Measurements from ENCODE around the gene TRIM43.
"Not testable (repeated sequence)": the region's sequence is repeated elsewhere in the genome, so short reads cannot be mapped to it uniquely, and the experiment has no call there.

Gene TRIM43

DNA sequence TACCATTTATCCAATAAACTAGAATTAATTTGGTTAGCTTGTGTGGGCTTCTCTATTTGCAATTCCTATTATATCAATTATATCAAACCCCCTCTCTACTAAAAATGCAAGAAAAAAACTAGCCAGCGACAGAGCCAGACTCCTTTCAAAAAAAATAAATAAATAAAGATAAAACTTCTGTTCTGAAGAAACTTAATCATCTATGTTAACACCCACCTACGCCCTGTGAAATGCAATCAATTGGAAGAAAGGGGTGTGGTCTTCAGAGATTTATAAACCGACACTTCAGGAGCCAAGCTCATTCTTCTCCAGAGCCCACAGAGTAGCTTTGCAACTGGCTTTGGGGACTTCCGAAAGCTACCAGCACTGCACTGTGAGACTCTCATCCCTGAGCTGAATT lies at the start of gene TRIM43:
TSS of gene TRIM43 (plus strand) at position 301 of the 400 bp plus-strand sequence. CDS start 2,023 bp downstream, outside the sequence.
- DNase-seq, result not testable (repeated sequence)

DNA sequence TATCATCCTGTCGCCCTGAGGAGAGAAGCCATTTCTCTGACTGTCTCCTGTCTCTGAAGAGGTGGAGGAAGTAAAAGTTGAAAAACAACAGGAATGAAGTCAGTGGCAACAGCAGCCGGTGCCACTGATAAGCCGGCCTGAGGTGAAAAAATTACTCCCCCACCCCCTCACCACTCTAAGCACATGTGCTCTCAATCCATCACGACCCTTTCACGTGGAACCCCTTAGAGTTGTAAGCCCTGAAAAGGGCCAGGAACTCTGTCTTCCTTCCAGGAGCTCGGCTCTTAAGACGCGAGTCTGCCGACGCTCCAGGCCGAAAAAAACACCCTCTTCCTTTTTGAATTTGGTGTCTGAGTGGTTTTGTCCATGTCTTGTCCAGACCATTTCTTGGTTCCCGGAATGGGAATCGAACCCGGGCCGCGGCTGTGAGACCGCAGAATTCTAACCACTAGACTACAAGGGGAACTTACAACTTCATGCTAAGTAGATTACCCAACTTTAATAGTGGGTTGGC lies 40.7 kb upstream of the TRIM43 start:
- no peak for DNase-seq

DNA sequence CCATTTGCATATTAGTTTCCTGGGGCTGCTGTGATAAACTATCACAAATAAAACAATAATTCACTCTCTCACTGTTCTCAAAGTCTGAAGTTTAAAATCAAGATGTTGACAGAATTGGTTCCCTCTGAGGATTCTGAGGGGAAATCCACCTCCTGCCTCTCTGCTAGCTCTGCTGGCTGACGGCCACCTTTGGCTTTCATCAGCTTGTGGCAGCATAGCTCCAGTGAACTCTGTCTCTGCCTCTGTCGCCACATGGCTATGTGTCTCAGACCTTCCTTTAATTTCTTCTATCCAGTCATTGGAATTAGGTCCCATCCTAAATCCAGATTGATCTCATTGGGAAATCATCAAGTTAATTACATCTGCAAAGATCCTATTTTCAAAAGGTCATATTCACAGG lies 38.9 kb upstream of the TRIM43 start:
- DNase-seq, result no peak

DNA sequence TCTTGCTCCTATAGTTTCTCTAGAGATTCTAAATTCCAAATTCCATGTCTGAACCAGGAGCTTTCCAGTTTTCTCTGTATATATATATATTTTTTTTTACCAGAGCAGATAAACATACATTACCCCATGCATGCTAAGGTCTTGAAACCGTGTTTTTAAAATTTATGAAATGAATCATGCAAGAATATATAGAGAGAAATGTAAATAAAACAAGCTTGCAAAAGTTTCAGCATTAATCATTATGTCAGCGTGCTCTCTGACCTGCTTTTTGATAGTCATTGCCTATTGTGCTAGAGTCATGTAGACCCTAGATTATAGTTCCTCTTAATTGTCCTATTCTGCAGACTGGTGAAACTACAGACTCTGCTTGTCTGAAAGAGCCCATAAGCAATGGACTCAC lies 22.6 kb upstream of the TRIM43 start:
- no peak for DNase-seq

DNA sequence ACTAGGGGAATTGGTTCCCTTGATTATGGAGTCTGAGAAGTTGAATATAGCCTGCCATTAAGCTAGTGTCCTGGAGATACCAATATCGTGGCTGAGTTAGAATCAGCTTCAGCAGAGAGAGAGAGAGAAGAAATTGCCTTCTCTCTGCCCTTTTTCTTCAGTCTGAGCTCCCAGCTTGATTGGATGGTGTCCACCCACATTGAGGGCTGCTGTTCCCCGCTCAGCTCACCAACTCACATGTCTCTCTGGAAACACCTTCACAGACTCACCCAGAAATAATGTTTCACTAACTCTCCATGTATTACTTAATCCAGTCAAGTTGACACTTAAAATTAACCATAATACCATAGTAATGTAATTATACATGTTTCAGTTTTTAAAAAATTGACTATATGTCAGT lies 17.9 kb upstream of the TRIM43 start:
- no peak for DNase-seq

DNA sequence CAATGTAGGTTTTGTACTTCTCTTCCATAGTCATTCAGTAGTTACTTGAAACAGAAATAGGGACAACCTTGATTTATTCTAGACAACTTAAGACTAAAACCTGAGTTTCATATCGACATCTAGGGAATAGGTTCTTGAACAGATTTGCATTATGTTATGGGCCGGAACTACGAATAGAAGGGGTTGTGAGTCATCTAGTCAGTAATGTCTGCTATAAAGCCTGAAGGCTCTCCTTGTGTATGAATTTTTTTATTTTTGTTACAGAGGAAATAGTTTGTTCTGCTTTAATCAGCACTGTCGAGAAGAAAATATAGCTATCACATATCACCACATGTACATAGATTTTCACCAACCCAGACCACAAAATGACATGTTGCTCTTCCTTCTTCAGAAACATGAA lies 17.3 kb upstream of the TRIM43 start:
- DNase-seq, result no peak

DNA sequence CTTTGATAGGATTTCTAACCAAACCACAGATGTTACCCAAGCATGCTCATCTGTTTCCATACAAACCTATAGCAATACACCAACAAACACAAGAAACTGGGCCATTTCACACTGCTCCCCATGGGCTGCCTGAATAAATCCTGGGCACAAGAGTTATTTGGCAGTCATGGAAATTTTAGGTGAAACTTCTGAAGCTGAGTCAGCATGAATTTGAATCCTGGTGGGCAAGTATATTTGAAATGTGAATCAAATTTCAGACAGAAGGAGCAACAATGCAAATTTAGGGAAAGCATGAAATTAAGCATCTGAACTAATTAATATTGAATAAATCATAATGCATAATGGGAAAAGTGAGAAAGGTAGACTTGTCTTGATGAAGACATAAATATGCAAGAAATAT lies 15.9 kb upstream of the TRIM43 start:
- DNase-seq, result no peak

DNA sequence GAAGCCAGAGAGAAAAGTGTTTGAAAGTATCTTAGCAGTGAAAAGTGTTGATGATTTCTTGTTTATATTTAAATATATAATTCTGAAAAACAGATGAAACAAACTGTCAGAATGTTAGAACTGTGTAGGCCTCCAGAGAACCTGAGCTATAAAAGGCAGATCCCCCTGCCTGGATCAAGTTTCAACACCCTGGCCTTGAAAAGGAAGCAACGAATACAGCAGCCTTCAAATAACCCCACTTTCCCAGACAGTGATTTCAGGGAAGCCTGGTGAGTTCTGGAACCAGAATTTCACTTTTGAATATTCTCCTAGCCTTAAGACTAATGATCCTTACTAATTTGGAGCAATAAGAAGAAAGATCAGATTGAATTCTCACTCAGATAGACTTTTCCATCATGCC lies 13.3 kb upstream of the TRIM43 start:
- no peak for DNase-seq

DNA sequence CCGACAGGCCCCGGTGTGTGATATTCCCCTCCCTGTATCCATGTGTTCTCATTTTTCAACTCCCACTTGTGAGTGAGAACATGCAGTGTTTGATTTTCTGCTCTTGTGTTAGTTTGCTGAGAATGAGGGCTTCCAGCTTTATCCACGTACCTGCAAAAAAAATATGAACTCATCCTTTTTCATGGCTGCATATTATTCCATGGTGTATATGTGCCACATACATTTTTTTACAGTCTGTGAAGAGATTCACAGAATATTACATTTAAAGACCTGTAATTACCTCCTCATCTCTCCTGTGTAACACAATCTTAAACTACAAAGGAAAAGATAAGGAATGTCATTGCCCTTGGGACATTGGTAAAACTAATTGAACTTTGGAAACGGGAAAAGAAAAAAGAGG lies 8.3 kb upstream of the TRIM43 start:
- DNase-seq, result not testable (repeated sequence)

DNA sequence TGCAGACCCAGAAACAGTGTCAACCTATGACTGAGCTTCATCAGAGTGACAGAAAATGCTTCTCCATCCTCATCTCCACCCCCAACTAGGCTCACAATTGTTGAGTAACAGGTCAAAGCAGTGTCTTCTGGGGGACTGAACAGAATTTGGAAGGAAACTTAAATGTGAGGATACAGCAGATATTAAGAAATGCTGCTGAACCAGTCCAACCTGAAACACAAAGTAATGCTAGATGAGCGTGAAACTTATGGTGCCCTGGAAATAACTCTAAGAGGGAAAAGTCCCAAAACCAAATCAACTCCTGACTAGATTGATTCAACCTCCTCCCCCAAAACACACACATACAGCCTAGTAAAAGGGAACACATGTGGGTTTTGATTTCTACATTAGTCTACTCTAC lies 7.5 kb upstream of the TRIM43 start:
- not testable (repeated sequence) for DNase-seq

DNA sequence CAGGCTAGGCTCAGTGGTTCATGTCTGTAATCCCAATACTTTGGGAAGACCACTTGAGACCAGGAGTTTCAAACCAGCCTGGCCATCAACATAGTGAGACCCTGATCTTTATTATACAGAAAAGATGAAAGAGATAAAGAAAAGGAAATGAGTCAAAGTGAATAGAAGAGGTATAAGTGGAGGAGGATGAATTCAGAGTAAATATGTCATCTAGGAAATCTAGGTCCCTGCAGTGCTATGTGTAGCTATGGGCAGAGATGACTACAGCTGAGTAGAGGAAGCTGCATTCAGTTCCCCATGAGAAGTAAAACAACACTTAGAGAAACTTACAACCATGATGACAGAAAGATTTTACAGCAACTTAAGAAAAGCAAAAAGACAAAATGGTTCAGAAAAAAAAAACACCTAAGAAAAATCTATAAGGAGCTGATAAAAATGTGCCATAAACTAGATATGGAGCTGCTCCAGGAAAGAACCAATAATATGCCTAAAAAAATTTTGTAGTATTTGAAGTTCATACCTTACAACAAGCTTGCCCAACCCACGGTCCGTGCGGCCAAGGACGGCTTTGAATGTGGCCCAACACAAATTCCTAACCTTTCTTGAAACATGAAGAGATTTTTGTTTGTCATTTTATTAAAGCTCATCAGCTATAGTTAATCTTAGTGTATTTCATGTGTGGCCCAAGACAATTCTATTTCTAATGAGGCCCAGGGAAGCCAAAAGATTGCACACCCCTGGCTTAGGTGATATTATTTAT lies 1.8 kb upstream of the TRIM43 start:
- DNase-seq, result not testable (repeated sequence)

DNA sequence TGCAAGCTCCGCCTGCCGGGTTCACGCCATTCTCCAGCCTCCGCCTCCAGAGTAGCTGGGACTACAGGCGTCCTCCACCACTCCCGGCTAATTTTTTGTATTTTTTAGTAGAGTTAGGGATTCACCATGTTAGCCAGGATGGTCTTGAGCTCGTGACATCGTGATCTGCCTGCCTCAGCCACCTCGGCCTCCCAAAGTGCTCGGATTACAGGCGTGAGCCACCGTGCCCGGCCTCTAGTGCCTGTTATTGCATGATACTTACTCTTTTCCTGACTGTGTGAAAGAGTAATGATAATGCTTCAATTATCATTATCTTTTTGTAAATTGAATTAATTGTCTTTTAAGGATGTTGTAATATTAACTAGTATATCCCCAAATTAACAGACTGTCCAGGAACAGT lies 1.2 kb downstream of the TRIM43 start:
- DNase-seq, result not testable (repeated sequence)

DNA sequence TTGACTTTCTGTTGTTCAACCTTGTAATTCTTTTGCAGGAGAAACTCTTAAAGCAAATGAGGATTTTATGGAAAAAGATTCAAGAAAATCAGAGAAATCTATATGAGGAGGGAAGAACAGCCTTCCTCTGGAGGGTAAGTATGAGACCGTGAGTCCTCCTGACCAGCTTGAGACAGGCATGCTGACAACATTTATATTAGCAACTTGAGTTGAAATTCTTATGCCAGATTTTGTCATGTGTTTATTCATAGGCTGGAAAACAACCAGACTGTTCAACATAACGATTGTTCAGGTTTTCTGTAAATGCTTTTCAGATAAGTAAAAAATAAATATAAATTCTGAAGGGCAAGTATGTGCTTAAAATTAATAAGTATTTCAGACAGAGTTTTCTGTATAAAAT lies 3.2 kb downstream of the TRIM43 start:
- not testable (repeated sequence) for DNase-seq

DNA sequence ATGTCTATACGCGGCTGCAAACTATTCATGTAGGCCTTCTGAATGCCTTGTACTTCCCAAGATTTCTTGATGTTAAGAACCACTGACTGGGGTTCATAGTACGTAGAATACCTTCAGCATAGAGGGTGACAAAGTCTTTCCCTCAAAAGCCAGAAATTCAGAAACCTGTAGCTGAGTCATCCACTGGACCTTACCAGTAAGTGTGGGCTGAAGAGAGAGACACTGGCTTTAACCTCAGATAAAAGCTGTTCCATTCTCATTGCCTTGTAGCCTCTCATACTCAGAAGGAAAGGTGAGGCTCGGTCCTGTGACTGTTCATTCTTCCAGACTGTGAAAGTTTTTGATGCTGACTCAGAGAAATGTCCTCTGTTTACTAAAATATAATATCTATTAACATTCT lies 9.5 kb downstream of the TRIM43 start:
- DNase-seq, result not testable (repeated sequence)

DNA sequence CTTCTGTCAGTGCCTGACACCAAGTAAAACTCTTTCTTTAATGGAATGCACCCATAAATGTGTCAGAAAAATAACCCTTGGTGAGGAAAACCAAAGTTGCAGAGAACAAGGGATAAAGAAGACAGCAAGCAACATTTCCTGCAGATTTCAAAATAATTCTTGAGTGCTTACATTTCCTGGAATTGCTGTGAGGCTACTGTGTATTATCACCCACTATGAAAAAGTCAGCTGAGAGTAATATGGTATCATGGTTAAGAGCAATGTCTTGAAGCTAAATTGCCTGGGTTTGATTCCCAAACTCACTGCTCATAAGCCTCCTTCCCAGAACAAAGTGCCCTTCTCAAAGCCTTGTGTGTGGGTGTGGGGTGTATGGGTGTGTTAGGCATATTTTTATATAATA lies 10.3 kb downstream of the TRIM43 start:
- DNase-seq, result not testable (repeated sequence)

DNA sequence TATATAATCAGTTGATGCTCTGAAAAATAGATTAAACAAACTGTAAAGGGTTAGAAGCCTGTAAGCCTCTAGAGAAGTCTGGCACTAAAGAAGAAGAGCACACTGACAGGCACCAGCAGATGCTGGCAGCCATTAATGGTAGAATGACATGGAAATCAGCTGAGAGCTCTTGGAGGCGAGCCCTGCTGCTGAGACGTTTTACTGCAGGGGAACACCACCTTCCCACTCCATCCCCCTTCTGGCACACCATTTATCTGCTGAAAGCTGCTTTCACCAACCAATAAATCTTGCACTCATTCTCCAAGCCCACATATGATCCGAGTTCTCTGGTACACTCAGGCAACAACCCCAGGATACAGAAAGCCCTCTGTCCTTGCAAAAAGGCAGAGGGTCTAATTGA lies 16.6 kb downstream of the TRIM43 start:
- DNase-seq, result not testable (repeated sequence)

DNA sequence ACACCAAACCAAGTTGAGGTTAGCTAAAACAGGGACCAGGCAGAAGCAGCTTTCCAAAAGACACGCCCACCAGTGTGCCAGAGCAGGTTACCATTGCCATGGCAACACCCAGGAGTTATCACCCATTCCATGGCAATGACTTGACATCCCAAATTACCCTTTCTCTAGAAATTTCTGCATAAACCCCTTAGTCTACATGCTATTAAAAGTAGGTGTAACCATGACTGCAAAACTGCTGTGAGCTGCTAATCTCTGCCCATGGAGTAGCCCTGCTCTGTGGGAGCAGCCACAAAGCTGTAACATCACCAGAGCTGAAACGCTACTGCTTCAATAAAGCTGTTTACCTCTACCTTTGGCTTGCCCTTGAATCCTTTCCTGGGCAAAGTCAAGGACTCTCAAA lies 18.0 kb downstream of the TRIM43 start:
- DNase-seq, result not testable (repeated sequence)

DNA sequence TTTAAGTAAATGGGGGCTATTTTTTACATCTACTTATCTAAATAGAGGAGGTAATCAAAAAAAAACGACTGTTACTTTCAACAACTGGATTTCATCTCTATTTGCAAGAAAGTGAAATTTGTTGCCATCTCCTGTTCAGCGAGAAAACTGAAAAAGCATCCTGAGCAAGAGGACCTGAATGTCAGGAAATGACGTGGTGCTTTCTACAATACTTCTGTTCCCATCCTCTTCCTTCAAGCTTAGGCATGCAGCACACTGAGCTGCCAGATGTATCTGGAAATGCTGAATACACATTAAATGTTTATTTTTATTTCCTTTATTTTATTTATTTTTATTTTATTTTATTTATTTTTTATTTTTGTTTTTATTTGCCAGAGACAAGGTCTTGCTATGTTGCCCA lies 21.2 kb downstream of the TRIM43 start:
- not testable (repeated sequence) for DNase-seq

DNA sequence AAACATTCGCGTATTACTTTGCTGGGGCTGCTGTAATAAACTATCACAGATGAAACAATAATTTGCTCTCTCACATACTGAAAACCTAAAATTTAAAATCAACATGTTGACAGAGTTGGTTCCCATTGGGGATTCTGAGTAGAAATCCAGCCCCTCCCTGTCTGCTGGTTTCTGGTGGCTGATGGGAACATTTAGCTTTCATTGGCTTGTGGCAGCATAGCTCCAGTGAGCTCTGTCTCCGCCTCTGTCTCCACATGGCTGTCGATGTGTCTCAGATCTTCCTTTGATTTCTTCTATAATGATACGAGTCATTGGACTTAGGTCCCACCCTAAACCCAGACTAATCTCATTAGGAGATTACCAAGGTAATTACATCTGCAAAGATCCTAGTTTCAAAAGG lies 30.9 kb downstream of the TRIM43 start:
- not testable (repeated sequence) for DNase-seq

DNA sequence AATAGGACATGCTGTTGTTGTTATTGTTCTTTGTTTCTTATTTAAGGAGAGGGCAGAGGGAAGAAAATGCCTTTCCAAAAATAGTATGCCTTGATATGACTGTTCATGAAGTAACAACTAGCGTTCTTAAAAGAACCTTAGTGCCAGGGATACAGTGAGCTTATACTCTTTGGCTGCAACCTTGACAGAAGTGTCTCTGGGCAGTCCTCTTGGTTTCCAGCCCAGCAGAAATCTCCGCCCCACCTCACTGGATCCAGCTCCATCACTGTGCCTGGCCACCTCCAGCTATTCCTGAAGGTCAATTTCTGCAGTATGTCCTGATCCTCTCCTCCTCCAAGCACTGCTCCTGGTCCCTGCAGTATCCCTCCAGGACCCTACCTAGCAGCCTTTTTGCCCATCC lies 39.2 kb downstream of the TRIM43 start:
- DNase-seq, result not testable (repeated sequence)

DNA sequence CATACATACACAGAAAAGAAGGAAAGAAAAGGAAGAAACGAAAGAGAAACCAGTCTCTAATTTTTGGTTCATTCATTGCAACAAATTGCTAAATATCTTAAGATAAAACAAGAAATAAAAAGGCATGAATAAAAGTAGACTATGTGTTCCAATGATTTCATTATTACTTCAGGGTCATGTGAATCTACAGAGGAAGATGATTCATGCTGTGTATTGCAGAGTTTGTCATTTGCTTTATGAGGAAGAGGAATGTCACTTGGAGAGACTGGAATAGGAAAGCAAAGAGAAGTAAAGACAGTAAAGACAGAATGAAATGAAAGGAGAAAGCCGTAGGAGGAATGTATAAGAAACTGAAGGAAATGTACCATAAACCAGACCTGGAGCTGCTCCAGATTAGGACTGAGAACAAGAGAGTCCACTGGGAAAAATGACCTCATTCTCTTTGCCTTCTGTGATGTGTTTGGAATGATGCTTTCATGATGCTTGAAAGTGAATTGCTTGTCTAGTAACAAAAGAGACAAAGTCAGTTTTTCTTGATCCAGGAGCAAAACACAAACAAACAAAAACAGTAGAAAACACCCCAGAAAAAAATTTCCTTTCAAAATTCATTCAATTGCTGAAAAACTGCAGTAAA lies 41.9 kb downstream of the TRIM43 start:
- not testable (repeated sequence) for DNase-seq

DNA sequence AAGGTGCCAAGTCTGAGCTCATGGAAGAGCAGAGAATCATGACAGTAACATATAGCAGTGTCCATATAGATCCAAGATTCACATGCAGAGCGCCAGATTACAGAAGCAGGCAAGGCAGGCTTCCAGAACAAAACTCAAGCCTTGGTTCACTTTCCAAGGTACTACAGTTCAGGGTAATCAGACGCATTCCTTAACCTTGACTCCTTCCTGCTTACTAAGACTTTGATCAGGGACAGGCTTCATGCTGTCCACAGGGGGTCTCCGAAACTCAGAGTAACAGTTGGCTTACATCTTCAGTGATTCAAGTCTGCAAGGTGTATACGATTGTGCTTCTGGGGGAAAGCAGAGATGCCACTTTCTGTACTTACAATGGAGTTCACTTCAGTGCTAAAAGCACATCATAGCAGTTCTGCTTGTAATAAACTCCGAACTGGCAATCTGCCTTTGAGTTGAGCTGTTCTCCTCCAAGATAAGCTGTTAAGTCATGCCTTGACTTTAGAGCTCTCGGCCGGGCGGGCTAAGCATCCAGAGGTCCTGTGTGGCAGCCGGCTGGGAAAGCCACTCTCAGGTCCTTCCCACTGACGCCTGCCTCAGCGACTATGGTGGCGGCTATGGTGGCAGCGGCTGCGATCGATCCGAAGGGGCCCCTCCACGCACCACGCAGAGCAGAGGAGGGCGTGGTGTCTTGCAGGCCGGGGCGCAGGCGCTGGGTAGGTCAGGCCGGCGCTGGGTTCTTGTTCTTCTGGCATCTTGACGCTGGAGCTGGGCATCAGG lies 48.9 kb downstream of the TRIM43 start:
- not testable (repeated sequence) for DNase-seq

DNA sequence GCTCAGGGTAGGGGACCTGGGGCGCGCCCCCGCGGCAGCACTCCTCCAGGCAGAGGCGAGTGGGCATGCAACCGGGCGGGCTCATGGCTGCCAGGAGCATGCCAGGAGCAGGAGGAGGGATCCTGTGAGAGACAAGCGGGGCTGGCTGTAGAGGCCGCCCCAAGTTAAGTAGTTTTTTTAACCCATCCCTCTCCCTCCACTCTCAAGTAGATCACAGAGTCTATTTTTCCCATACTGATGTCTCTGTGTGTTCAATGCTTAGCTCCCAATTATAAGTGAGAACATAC lies 49.4 kb downstream of the TRIM43 start:
- DNase-seq, result not testable (repeated sequence)

DNA sequence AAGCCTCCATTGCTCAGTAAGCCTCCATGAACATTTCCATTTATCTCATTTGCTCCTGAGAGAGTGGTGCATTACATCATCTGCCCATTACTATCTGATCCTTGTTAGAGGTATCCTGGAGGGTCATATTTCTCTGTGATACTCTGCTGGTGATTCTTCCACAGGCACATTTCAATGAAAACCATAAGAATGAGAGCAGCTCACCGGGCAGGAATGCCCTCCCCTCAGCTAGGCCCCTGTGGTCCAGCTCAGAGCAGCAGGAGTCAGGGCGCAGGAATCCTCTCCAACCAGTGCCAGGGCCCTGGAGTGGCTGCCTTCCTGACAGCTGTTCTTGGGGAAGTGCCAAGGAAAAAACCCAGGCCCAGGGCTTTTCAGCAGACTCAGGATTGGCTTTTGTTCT lies 50.0 kb downstream of the TRIM43 start:
- DNase-seq, result not testable (repeated sequence)
